ENCODE measurements around the gene GABRA6. TPM values are rescaled to one million over a fixed set of nuclear protein-coding genes. Genes with fewer than 3 reads are reported as not detected.

The GABRA6 gene
- total and polyA plus RNA-seq, 4 experiments from 2014 or later, result not detected

DNA sequence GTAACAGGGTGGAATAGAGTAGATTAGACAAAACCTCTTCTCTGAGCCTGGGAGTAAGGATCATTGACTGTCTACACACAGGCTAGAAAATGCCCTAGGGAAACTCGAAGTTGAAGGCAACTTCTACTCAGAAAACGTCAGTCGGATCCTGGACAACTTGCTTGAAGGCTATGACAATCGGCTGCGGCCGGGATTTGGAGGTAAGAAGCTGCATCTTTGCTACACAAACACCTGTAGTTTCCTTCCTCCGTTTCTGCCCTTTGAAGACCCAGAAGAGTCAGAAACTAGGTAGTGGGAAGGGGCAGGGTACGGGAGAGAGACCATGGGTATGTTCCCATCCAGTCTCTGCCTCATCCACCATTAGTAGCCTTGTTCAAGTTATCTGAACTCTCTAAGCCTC is 628 bp downstream of the GABRA6 start:
- Histone ChIP-seq H3K27me3 (ENCODE audit: insufficient read depth, low read length) (no peaks in the 10 kb centered on the region), H3K4me3 (ENCODE audit: low read length in 2 of 2) (no peak overlapping the region), H3K36me3 (ENCODE audit: insufficient read depth, low read length) (no peaks in the 10 kb centered on the region), H3K4me1 (ENCODE audit: insufficient read depth, low read length) (no peaks in the 10 kb centered on the region), H3K27ac (ENCODE audit: low read depth, low read length) (no peak overlapping the region), H3K9me3 (ENCODE audit: control insufficient read depth in 1 of 2, low read length in 2 of 2) (no peaks in the 10 kb centered on the region)
- H3K4me1 Mint-ChIP-seq, result no peaks in the 10 kb centered on the region
- H3K36me3 Mint-ChIP-seq, result no peaks in the 10 kb centered on the region
- H3K27ac Mint-ChIP-seq, result no peak overlapping the region
- DNase-seq, result no peak
- H3K4me3 Mint-ChIP-seq, result no peak overlapping the region
- ChIA-PET POLR2A (ENCODE audit: partially characterized antibody) (no interaction called here), CTCF (ENCODE audit: partially characterized antibody) (no interaction called here)
- intact Hi-C loops (cut with micrococcal nuclease), result no loop called here
- H3K27me3 Mint-ChIP-seq, result no peaks in the 10 kb centered on the region
- H3K9me3 Mint-ChIP-seq, result peaks cover 0 to 6% (median 0%) of the 10 kb centered on the region in 8 donors

GRCh38 chr5:161686881-161687280 is 1.4 kb downstream of the GABRA6 start:
- no peak for DNase-seq
- Mint-ChIP-seq H3K4me3 (no peak overlapping the region), H3K27me3 (no peaks in the 10 kb centered on the region), H3K9me3 (peaks cover 0 to 6% (median 0%) of the 10 kb centered on the region in 8 donors), H3K27ac (no peak overlapping the region), H3K36me3 (no peaks in the 10 kb centered on the region), H3K4me1 (no peaks in the 10 kb centered on the region)
- Histone ChIP-seq H3K4me1 (ENCODE audit: insufficient read depth, low read length) (no peaks in the 10 kb centered on the region), H3K4me3 (ENCODE audit: low read length in 2 of 2) (no peak overlapping the region), H3K27me3 (ENCODE audit: insufficient read depth, low read length) (no peaks in the 10 kb centered on the region), H3K36me3 (ENCODE audit: insufficient read depth, low read length) (no peaks in the 10 kb centered on the region), H3K9me3 (ENCODE audit: control insufficient read depth in 1 of 2, low read length in 2 of 2) (no peaks in the 10 kb centered on the region), H3K27ac (ENCODE audit: low read depth, low read length) (no peak overlapping the region)
- intact Hi-C loops (cut with micrococcal nuclease), result no loop called here
- ChIA-PET POLR2A (ENCODE audit: partially characterized antibody) (no interaction called here), CTCF (ENCODE audit: partially characterized antibody) (no interaction called here)

DNA sequence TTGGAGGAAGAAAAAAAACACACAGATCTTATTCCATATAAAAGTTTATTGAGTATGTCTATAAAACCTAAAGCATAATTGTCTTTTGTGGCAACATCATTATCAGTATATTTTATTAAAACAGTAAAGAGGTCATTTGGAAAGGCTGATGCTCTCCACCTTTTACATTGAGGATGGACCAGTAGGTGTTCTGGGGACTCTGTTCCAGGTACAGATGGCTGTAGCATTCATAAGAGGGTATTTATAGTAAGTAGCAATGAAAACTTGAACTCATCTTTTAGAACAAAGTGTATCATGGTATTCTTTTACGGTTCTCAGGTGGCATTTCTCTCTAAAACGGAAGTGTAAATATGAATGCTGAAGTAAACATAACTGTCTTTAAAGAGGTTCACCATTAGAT is 1.8 kb downstream of the GABRA6 start:
- H3K27me3 Mint-ChIP-seq, result no peaks in the 10 kb centered on the region
- peaks cover 0 to 6% (median 0%) of the 10 kb centered on the region in 8 donors for H3K9me3 Mint-ChIP-seq
- H3K4me3 ChIP-seq (ENCODE audit: low read length in 2 of 2), result no peak overlapping the region
- intact Hi-C loops (cut with micrococcal nuclease), result no loop called here
- H3K9me3 ChIP-seq (ENCODE audit: control insufficient read depth in 1 of 2, low read length in 2 of 2), result no peaks in the 10 kb centered on the region
- no peak for DNase-seq
- H3K4me1 ChIP-seq (ENCODE audit: insufficient read depth, low read length), result no peaks in the 10 kb centered on the region
- H3K4me1 Mint-ChIP-seq, result no peaks in the 10 kb centered on the region
- ChIA-PET CTCF (ENCODE audit: partially characterized antibody) (no interaction called here), POLR2A (ENCODE audit: partially characterized antibody) (no interaction called here)
- no peak overlapping the region for H3K27ac ChIP-seq (ENCODE audit: low read depth, low read length)
- H3K36me3 Mint-ChIP-seq, result no peaks in the 10 kb centered on the region
- H3K36me3 ChIP-seq (ENCODE audit: insufficient read depth, low read length), result no peaks in the 10 kb centered on the region
- H3K27me3 ChIP-seq (ENCODE audit: insufficient read depth, low read length), result no peaks in the 10 kb centered on the region
- no peak overlapping the region for H3K4me3 Mint-ChIP-seq
- H3K27ac Mint-ChIP-seq, result no peak overlapping the region

DNA sequence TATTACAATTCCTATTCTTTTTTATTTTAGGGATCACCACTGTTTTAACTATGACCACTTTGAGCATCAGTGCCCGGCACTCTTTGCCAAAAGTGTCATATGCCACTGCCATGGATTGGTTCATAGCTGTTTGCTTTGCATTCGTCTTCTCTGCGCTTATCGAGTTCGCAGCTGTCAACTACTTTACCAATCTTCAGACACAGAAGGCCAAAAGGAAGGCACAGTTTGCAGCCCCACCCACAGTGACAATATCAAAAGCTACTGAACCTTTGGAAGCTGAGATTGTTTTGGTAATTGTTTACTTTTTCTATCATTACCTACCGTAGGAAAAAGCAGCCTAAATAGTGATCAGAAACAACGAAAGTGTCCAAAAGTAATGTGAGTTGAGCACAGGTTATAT is 6.4 kb downstream of the GABRA6 start:
- no peaks in the 10 kb centered on the region for H3K4me1 Mint-ChIP-seq
- Histone ChIP-seq H3K4me1 (ENCODE audit: insufficient read depth, low read length) (no peaks in the 10 kb centered on the region), H3K27ac (ENCODE audit: low read depth, low read length) (no peak overlapping the region), H3K4me3 (ENCODE audit: low read length in 2 of 2) (no peak overlapping the region), H3K36me3 (ENCODE audit: insufficient read depth, low read length) (no peaks in the 10 kb centered on the region), H3K27me3 (ENCODE audit: insufficient read depth, low read length) (no peaks in the 10 kb centered on the region), H3K9me3 (ENCODE audit: control insufficient read depth in 1 of 2, low read length in 2 of 2) (no peaks in the 10 kb centered on the region)
- intact Hi-C loops (cut with micrococcal nuclease), result loop anchor here (5.0 kb wide), 2 partner anchors 1185 to 1255 kb away; no protein-coding TSS in a partner anchor
- no peak overlapping the region for H3K27ac Mint-ChIP-seq
- no peak for DNase-seq
- H3K36me3 Mint-ChIP-seq, result no peaks in the 10 kb centered on the region
- ChIA-PET POLR2A (ENCODE audit: partially characterized antibody) (no interaction called here), CTCF (ENCODE audit: partially characterized antibody) (no interaction called here)
- H3K4me3 Mint-ChIP-seq, result no peak overlapping the region
- H3K27me3 Mint-ChIP-seq, result no peaks in the 10 kb centered on the region
- H3K9me3 Mint-ChIP-seq, result peaks cover 0 to 5% (median 2%) of the 10 kb centered on the region in 8 donors

DNA sequence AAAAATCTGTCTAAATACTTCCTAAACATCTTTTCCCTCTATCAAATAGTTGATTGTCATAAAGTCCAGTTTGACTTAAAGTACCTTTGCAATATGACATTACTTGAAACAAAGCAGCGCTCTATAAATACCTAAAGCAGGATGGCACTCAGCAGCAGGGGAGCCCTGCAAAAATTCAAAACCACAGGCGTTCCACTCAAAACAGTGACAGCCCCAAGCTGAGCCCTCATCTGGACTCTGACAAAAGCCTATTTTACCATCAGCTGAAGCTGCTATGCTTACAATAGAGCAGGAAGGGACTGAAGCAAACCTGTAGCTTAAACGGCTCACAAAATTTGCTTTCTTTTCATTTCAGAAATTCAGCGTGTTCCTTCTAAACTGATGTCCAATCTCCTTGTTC is 11.5 kb downstream of the GABRA6 start:
- CTCF ChIA-PET (ENCODE audit: partially characterized antibody), result no interaction called here

DNA sequence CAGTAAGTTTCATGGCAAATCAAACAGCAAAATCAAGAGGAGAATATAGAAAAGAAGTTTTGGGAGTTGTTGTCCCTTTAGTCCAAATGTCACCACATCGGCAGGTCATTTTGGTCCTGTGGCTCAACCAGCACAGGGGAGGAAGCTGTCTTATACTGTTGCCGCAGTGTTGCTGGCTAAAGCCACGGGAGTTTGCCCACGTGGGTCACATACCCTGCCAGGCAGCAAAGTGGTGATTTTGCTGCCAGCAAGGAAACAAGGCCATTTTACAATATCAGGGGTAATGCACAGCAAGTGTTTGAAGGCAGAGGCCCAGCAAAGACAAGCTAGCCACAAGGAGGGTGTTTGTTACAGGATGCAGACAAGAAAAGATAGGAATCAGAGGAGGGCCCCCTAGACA is 14.5 kb downstream of the GABRA6 start:
- Histone ChIP-seq H3K27ac (ENCODE audit: low read depth, low read length) (no peak overlapping the region), H3K9me3 (ENCODE audit: control insufficient read depth in 1 of 2, low read length in 2 of 2) (no peaks in the 10 kb centered on the region), H3K27me3 (ENCODE audit: insufficient read depth, low read length) (no peaks in the 10 kb centered on the region), H3K4me1 (ENCODE audit: insufficient read depth, low read length) (no peaks in the 10 kb centered on the region), H3K36me3 (ENCODE audit: insufficient read depth, low read length) (no peaks in the 10 kb centered on the region), H3K4me3 (ENCODE audit: low read length in 2 of 2) (no peak overlapping the region)
- no peaks in the 10 kb centered on the region for H3K4me1 Mint-ChIP-seq
- H3K27me3 Mint-ChIP-seq, result no peaks in the 10 kb centered on the region
- H3K4me3 Mint-ChIP-seq, result no peak overlapping the region
- H3K27ac Mint-ChIP-seq, result no peak overlapping the region
- no peak for DNase-seq
- CTCF ChIA-PET (ENCODE audit: partially characterized antibody), result no interaction called here
- peaks cover 0 to 6% (median 3%) of the 10 kb centered on the region in 8 donors for H3K9me3 Mint-ChIP-seq
- intact Hi-C loops (cut with micrococcal nuclease), result no loop called here
- H3K36me3 Mint-ChIP-seq, result no peaks in the 10 kb centered on the region
- POLR2A ChIA-PET (ENCODE audit: partially characterized antibody), result no interaction called here

More for the DNA sequence above, 11.5 kb downstream of the GABRA6 start:
- H3K9me3 ChIP-seq (ENCODE audit: control insufficient read depth in 1 of 2, low read length in 2 of 2), result no peaks in the 10 kb centered on the region
- no peaks in the 10 kb centered on the region for H3K4me1 ChIP-seq (ENCODE audit: insufficient read depth, low read length)
- Mint-ChIP-seq H3K4me3 (no peak overlapping the region), H3K9me3 (peaks cover 0 to 6% (median 3%) of the 10 kb centered on the region in 8 donors), H3K27me3 (no peaks in the 10 kb centered on the region), H3K4me1 (no peaks in the 10 kb centered on the region), H3K36me3 (no peaks in the 10 kb centered on the region), H3K27ac (no peak overlapping the region)
- DNase-seq, result no peak
- POLR2A ChIA-PET (ENCODE audit: partially characterized antibody), result no interaction called here
- intact Hi-C loops (cut with micrococcal nuclease), result no loop called here
- H3K27me3 ChIP-seq (ENCODE audit: insufficient read depth, low read length), result no peaks in the 10 kb centered on the region
- H3K4me3 ChIP-seq (ENCODE audit: low read length in 2 of 2), result no peak overlapping the region
- H3K27ac ChIP-seq (ENCODE audit: low read depth, low read length), result no peak overlapping the region
- no peaks in the 10 kb centered on the region for H3K36me3 ChIP-seq (ENCODE audit: insufficient read depth, low read length)

DNA sequence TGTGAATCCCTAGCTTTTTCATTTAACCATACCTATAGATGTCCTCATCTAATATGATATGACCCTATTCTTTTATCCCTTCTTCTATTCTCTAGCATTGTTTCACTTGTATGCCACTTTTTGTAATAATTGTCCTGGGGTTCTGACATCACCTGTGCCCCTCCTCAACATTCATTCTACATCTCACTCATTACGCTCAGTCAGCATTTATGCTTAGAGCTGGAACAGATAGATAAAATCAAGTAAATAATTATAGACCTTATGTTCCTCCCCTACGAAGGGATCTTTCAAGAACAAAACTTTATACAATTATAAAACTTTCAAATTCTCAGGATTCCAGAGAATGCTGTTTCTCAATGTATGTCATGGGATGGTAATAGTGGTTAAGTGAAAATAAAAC is 18.0 kb downstream of the GABRA6 start:
- Mint-ChIP-seq H3K9me3 (peaks cover 0 to 5% (median 3%) of the 10 kb centered on the region in 8 donors), H3K36me3 (no peaks in the 10 kb centered on the region), H3K4me1 (no peaks in the 10 kb centered on the region), H3K4me3 (no peak overlapping the region), H3K27me3 (no peaks in the 10 kb centered on the region), H3K27ac (no peak overlapping the region)
- CTCF ChIA-PET (ENCODE audit: partially characterized antibody), result no interaction called here
- intact Hi-C loops (cut with micrococcal nuclease), result no loop called here
- Histone ChIP-seq H3K4me1 (ENCODE audit: insufficient read depth, low read length) (no peaks in the 10 kb centered on the region), H3K27me3 (ENCODE audit: insufficient read depth, low read length) (no peaks in the 10 kb centered on the region), H3K36me3 (ENCODE audit: insufficient read depth, low read length) (no peaks in the 10 kb centered on the region), H3K27ac (ENCODE audit: low read depth, low read length) (no peak overlapping the region), H3K4me3 (ENCODE audit: low read length in 2 of 2) (no peak overlapping the region), H3K9me3 (ENCODE audit: control insufficient read depth in 1 of 2, low read length in 2 of 2) (no peaks in the 10 kb centered on the region)
- DNase-seq, result no peak
- POLR2A ChIA-PET (ENCODE audit: partially characterized antibody), result no interaction called here

DNA sequence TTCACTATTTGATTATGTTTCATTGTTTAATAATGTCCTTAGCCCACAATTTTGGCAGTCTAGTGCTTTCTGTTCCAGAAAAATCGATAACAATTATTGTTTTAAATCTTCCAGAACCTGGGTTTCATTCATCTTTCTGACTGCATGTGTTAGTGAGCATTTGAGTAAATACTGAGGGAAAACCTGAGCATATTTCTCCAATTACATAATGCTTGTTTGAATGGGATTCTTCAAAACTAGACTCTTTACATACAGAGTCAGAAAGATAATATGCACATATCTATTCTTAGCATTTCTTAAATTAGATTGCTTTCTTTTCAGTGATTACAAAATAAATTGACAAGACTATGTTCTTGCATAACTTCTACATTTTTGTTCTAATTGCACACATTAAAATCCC is 21.9 kb downstream of the GABRA6 start:
- no peaks in the 10 kb centered on the region for H3K9me3 ChIP-seq (ENCODE audit: control insufficient read depth in 1 of 2, low read length in 2 of 2)
- Mint-ChIP-seq H3K27me3 (no peaks in the 10 kb centered on the region), H3K9me3 (peaks cover 0 to 4% (median 2%) of the 10 kb centered on the region in 8 donors), H3K36me3 (no peaks in the 10 kb centered on the region), H3K27ac (no peak overlapping the region), H3K4me1 (no peaks in the 10 kb centered on the region), H3K4me3 (no peak overlapping the region)
- no peak overlapping the region for H3K4me3 ChIP-seq (ENCODE audit: low read length in 2 of 2)
- H3K36me3 ChIP-seq (ENCODE audit: insufficient read depth, low read length), result no peaks in the 10 kb centered on the region
- H3K4me1 ChIP-seq (ENCODE audit: insufficient read depth, low read length), result no peaks in the 10 kb centered on the region
- H3K27me3 ChIP-seq (ENCODE audit: insufficient read depth, low read length), result no peaks in the 10 kb centered on the region
- POLR2A ChIA-PET (ENCODE audit: partially characterized antibody), result no interaction called here
- intact Hi-C loops (cut with micrococcal nuclease), result no loop called here
- CTCF ChIA-PET (ENCODE audit: partially characterized antibody), result no interaction called here
- DNase-seq, result no peak
- no peak overlapping the region for H3K27ac ChIP-seq (ENCODE audit: low read depth, low read length)
